ENCODE data around the gene ABCC9. TPM values are rescaled to one million over a fixed set of nuclear protein-coding genes. Genes with fewer than 3 reads are reported as not detected.

ABCC9 gene
- total and polyA plus RNA-seq, 12 donors: 2.1 to 35.0 (median 18.5) TPM

GRCh38 chr12:21773263-21773741 is 167.9 kb downstream of the ABCC9 start:
- intact Hi-C loops (cut with DNase I): no loop called here
- Histone ChIP-seq H3K36me3 (replicated peaks in 1 of 2) (no peaks in the 10 kb centered on the region), H3K27me3 (no peaks in the 10 kb centered on the region), H3K27ac (peak overlapping the region; percentile 74 to 91 (median 85)), H3K4me1 (replicated peaks in 1 of 2) (peaks cover 3 to 26% of the 10 kb centered on the region in 2 donors), H3K9me3 (replicated peaks in 1 of 3) (no peaks in the 10 kb centered on the region), H3K4me3 (peak overlapping the region in 2 of 4 donors; percentile 73)
- DNase-seq: peak; percentile 47 to 84 (median 59)
- 12 to 22% (median 20%) methylated on average over 13 to 23 of the region's 23 CpGs for WGBS, 4 donors
- TF ChIP-seq CTCF (IDR thresholded peaks at IDR 0.05) (peak in 4 of 6 experiments; percentile 18 to 50 (median 34)), POLR2A (IDR thresholded peaks at IDR 0.05) (no peak)

GRCh38 chr12:21771311-21771710 is 169.9 kb downstream of the ABCC9 start:
- peaks cover 3 to 26% of the 10 kb centered on the region in 2 donors for H3K4me1 ChIP-seq (replicated peaks in 1 of 2)
- H3K36me3 ChIP-seq (replicated peaks in 1 of 2): no peaks in the 10 kb centered on the region
- no peak for DNase-seq
- H3K27ac ChIP-seq: peak overlapping the region in 2 of 5 donors; percentile 63 to 91
- intact Hi-C loops (cut with DNase I): no loop called here
- TF ChIP-seq CTCF (IDR thresholded peaks at IDR 0.05) (no peak), POLR2A (IDR thresholded peaks at IDR 0.05) (no peak)
- WGBS, 4 donors: 47 to 70% (median 66%) methylated on average over 1 of the region's 1 CpG
- H3K4me3 ChIP-seq: peak overlapping the region in 1 of 4 donors; percentile 73
- no peaks in the 10 kb centered on the region for H3K27me3 ChIP-seq
- no peaks in the 10 kb centered on the region for H3K9me3 ChIP-seq (replicated peaks in 1 of 3)

GRCh38 chr12:21769307-21769706 is 171.9 kb downstream of the ABCC9 start:
- Histone ChIP-seq H3K4me3 (no peak overlapping the region), H3K27ac (no peak overlapping the region), H3K36me3 (replicated peaks in 1 of 2) (peaks cover 0 to 7% of the 10 kb centered on the region in 2 donors), H3K4me1 (replicated peaks in 1 of 2) (peaks cover 3 to 18% of the 10 kb centered on the region in 2 donors), H3K27me3 (no peaks in the 10 kb centered on the region), H3K9me3 (replicated peaks in 1 of 3) (no peaks in the 10 kb centered on the region)
- no peak for TF ChIP-seq CTCF (IDR thresholded peaks at IDR 0.05)
- TF ChIP-seq POLR2A (IDR thresholded peaks at IDR 0.05): no peak
- intact Hi-C loops (cut with DNase I): no loop called here
- no peak for DNase-seq
- WGBS, 4 donors: 81 to 95% (median 90%) methylated on average over 2 of the region's 2 CpGs

- intact Hi-C loops (cut with DNase I): no loop called here
- peaks cover 0 to 7% of the 10 kb centered on the region in 2 donors for H3K36me3 ChIP-seq (replicated peaks in 1 of 2)
- DNase-seq: no peak
- H3K9me3 ChIP-seq (replicated peaks in 1 of 3): no peaks in the 10 kb centered on the region
- H3K27ac ChIP-seq: no peak overlapping the region
- H3K4me1 ChIP-seq (replicated peaks in 1 of 2): peaks cover 6 to 22% of the 10 kb centered on the region in 2 donors
- no peak overlapping the region for H3K4me3 ChIP-seq
- TF ChIP-seq CTCF (IDR thresholded peaks at IDR 0.05) (no peak), POLR2A (IDR thresholded peaks at IDR 0.05) (no peak)
- no peaks in the 10 kb centered on the region for H3K27me3 ChIP-seq
- 83 to 93% (median 92%) methylated on average over 2 of the region's 2 CpGs for WGBS, 4 donors
Measured at GRCh38 chr12:21766403-21766802, 174.8 kb downstream of the ABCC9 start.
